HL-60 (cell line): ENCODE results near the gene SIX1.

ENCODE experiments used
- DNase-seq, 2 experiments: peaks; one replicate each; pipeline ENCODE4 v3.0.0-alpha.2; 2010 to 2020; ENCODE audit warnings: low read depth in 1 of 2, low spot score in 1 of 2
- H3K27ac ChIP-seq: fragments of 250-450 bp; sonication (Bioruptor Pico); replicated peaks from 2 replicates; pipeline ENCODE4 v1.5.1; 2020; ENCODE audit warnings: mild to moderate bottlenecking, moderate library complexity
- H3K27me3 ChIP-seq: fragments of 250-450 bp; sonication (Bioruptor Pico); 2 replicates; pipeline ENCODE4 v1.5.1; 2021; ENCODE audit warnings: mild to moderate bottlenecking, moderate library complexity; ENCODE audit not compliant: insufficient read depth, poor library complexity, severe bottlenecking
- H3K4me3 ChIP-seq: replicated peaks from 2 replicates; pipeline ENCODE4 v1.5.1; 2011; ENCODE audit warnings: mild to moderate bottlenecking, control low read depth, low read length; ENCODE audit not compliant: insufficient read depth
- GABPA ChIP-seq: IDR thresholded peaks from 2 replicates; pipeline ENCODE4 v1.6.1; 2012; ENCODE audit warnings: low read depth
- POLR2AphosphoS5 ChIP-seq: IDR thresholded peaks from 2 replicates; pipeline ENCODE4 v1.6.1; 2012; ENCODE audit warnings: low read depth
- SPI1 ChIP-seq: IDR thresholded peaks from 2 replicates; pipeline ENCODE4 v1.6.1; 2012; ENCODE audit warnings: low read depth, mild to moderate bottlenecking, borderline replicate concordance
- TF ChIP-seq, protein P1 (sequence below): IDR thresholded peaks from one replicate; pipeline ENCODE4 v1.5.1; 2011; ENCODE audit warnings: low read length, control low read depth, inconsistent platforms; ENCODE audit not compliant: insufficient read depth
- TF ChIP-seq, protein P2 (sequence below): IDR thresholded peaks from 2 replicates; pipeline ENCODE4 v1.6.1; 2012; ENCODE audit warnings: low read depth; ENCODE audit not compliant: insufficient replicate concordance

SIX1 gene

DNA sequence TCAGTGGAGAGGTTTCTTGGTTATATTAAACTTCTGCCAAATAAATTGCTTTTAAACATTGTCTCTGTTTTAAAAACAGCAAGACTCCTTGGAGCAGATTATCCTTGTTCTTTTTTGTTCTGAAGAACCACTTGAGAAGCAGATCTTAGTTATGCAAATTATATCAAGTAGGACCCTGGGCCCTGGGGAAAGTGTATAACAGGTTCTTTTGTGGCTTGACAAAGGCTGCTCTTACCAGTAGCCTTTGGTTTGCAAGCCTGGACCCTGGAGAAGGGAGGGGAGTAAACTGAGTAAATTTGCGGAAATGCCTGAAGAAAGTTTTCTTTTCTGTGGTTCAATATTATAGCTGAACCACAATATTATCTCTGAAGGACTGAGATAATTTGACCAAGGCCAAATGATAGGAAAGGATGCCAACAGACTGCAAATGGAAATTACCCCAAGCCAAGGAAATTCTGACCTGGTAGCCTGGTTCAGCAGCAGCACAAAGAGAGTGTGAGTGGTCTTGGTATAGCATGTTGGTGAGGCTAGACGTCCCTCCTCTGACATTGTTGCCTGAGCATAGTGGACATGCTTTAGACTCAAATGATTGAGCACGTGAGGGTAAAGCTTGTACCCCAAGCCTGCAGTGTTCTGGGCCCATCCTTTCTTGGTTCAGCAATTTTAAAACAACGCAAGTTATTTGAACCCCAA is 30.4 kb upstream of the SIX1 start:
- H3K27me3 ChIP-seq = no peaks in the 10 kb centered on the region
- DNase-seq = no peak
- H3K4me3 ChIP-seq = no peak overlapping the region
- no peak overlapping the region for H3K27ac ChIP-seq
- TF ChIP-seq GABPA (no peak), POLR2AphosphoS5 (no peak), SPI1 (no peak)
- TF ChIP-seq, protein P1, sequence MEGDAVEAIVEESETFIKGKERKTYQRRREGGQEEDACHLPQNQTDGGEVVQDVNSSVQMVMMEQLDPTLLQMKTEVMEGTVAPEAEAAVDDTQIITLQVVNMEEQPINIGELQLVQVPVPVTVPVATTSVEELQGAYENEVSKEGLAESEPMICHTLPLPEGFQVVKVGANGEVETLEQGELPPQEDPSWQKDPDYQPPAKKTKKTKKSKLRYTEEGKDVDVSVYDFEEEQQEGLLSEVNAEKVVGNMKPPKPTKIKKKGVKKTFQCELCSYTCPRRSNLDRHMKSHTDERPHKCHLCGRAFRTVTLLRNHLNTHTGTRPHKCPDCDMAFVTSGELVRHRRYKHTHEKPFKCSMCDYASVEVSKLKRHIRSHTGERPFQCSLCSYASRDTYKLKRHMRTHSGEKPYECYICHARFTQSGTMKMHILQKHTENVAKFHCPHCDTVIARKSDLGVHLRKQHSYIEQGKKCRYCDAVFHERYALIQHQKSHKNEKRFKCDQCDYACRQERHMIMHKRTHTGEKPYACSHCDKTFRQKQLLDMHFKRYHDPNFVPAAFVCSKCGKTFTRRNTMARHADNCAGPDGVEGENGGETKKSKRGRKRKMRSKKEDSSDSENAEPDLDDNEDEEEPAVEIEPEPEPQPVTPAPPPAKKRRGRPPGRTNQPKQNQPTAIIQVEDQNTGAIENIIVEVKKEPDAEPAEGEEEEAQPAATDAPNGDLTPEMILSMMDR = no peak
- TF ChIP-seq, protein P2, sequence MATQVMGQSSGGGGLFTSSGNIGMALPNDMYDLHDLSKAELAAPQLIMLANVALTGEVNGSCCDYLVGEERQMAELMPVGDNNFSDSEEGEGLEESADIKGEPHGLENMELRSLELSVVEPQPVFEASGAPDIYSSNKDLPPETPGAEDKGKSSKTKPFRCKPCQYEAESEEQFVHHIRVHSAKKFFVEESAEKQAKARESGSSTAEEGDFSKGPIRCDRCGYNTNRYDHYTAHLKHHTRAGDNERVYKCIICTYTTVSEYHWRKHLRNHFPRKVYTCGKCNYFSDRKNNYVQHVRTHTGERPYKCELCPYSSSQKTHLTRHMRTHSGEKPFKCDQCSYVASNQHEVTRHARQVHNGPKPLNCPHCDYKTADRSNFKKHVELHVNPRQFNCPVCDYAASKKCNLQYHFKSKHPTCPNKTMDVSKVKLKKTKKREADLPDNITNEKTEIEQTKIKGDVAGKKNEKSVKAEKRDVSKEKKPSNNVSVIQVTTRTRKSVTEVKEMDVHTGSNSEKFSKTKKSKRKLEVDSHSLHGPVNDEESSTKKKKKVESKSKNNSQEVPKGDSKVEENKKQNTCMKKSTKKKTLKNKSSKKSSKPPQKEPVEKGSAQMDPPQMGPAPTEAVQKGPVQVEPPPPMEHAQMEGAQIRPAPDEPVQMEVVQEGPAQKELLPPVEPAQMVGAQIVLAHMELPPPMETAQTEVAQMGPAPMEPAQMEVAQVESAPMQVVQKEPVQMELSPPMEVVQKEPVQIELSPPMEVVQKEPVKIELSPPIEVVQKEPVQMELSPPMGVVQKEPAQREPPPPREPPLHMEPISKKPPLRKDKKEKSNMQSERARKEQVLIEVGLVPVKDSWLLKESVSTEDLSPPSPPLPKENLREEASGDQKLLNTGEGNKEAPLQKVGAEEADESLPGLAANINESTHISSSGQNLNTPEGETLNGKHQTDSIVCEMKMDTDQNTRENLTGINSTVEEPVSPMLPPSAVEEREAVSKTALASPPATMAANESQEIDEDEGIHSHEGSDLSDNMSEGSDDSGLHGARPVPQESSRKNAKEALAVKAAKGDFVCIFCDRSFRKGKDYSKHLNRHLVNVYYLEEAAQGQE = no peak

DNA sequence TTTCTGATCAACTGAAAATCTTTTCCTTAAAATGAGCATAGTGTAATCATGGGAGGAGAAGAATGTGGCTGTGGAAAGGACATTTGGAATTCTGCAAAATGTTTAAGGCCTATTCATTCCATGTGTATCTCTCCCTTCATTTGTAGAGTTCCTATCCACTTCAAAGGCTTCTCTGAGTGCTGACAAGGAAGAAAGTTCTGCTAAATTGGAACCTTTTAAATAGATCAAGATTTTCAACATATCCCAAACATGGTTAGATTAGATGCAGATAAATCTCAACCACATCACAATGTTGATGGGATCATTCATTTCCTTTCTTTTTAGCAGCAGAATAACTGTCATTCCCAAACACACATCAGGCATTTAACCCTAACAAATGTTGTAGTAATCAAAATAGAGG is 28.4 kb upstream of the SIX1 start:
- Histone ChIP-seq H3K27me3 (no peaks in the 10 kb centered on the region), H3K27ac (no peak overlapping the region), H3K4me3 (no peak overlapping the region)
- TF ChIP-seq, protein P1 = no peak
- TF ChIP-seq POLR2AphosphoS5 = no peak
- TF ChIP-seq, protein P2 = no peak
- no peak for TF ChIP-seq GABPA
- no peak for TF ChIP-seq SPI1
- no peak for DNase-seq

DNA sequence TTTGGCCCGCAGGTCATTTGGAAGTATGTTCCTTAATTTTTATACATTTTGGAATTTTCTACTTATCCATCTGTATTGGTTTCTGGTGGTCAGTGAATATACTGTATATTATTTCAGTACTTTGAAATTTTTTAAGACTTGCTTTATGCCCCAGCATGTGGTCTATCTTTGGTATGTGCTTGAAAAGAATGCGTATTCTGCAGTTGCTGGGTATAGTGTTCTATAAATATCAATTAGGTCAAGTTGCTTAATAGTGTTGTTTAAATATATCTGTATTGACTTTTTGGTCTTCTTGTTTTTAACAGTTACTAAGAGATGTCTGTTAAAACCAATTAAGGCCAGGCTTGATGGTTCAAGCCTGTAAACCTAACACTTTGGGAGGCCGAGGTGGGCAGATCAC is 21.7 kb upstream of the SIX1 start:
- TF ChIP-seq POLR2AphosphoS5 = no peak
- TF ChIP-seq, protein P1 = no peak
- TF ChIP-seq, protein P2 = no peak
- TF ChIP-seq SPI1 = no peak
- TF ChIP-seq GABPA = no peak
- Histone ChIP-seq H3K4me3 (no peak overlapping the region), H3K27me3 (no peaks in the 10 kb centered on the region), H3K27ac (no peak overlapping the region)
- DNase-seq = no peak
